ENCODE data around the gene TM2D1. TPM values are rescaled to one million over a fixed set of nuclear protein-coding genes. Genes with fewer than 3 reads are reported as not detected.

TM2D1 gene
- total and polyA plus RNA-seq, 9 of the 15 experiments (the other 6 are each of a cell fraction or from before 2014, with no cell fraction given): 24.5 to 65.2 (median 47.7) TPM

DNA sequence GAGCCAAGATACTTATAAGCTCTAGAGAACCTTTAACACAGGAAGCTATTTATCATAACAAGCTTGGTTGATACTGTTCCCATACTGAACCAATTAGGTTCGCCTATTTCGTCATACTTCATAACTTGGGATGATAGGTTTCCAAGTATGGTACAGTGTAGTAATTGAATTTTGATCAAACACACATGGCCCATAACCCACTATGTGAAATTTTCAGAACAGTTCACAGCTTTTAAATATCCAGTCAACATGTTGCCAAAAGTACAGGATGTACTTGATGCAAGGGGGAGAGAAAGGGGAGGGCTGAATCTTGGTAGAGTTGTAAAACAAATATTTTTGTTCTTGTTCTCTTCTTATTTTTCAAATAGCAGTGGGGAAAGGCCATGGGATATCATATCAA is 86.6 kb downstream of the TM2D1 start (continued):
- TF ChIP-seq NBN (IDR thresholded peaks at IDR 0.05; ENCODE audit: low read depth) (no peak), BCL6 (CRISPR knock-in tag; IDR thresholded peaks at IDR 0.05) (no peak), SMAD2 (IDR thresholded peaks at IDR 0.05; ENCODE audit: low read depth, low read length) (no peak), NEUROD1 (IDR thresholded peaks at IDR 0.05; ENCODE audit: borderline replicate concordance, low read depth, low read length, partially characterized antibody) (no peak), IRF2 (CRISPR knock-in tag; IDR thresholded peaks at IDR 0.05) (no peak), CEBPB (tag; IDR thresholded peaks at IDR 0.05) (peak; percentile 40), JUND (IDR thresholded peaks at IDR 0.05; ENCODE audit: borderline replicate concordance, low read depth, low read length) (no peak), JUND (tag; IDR thresholded peaks at IDR 0.05; ENCODE audit: borderline replicate concordance, low read depth, low read length) (no peak), CEBPG (CRISPR knock-in tag; IDR thresholded peaks at IDR 0.05) (no peak), CEBPG (tag; conservative IDR thresholded peaks at IDR 0.05 in 1 of 2, IDR thresholded peaks at IDR 0.05 in 1 of 2) (peak; percentile 26 to 33; a peak in 2 of 4 replicates), ZNF780A (CRISPR knock-in tag; IDR thresholded peaks at IDR 0.05) (no peak)
- TF ChIP-seq, protein P1, sequence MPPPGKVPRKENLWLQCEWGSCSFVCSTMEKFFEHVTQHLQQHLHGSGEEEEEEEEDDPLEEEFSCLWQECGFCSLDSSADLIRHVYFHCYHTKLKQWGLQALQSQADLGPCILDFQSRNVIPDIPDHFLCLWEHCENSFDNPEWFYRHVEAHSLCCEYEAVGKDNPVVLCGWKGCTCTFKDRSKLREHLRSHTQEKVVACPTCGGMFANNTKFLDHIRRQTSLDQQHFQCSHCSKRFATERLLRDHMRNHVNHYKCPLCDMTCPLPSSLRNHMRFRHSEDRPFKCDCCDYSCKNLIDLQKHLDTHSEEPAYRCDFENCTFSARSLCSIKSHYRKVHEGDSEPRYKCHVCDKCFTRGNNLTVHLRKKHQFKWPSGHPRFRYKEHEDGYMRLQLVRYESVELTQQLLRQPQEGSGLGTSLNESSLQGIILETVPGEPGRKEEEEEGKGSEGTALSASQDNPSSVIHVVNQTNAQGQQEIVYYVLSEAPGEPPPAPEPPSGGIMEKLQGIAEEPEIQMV (tag; conservative IDR thresholded peaks at IDR 0.05; ENCODE audit: low read depth): no peak

Measured in K562 (cell line).